Type B pancreatic cell (in vitro differentiated cells): Measurements from ENCODE around the gene CENPW. TPM values are rescaled to one million over a fixed set of nuclear protein-coding genes. Genes with fewer than 3 reads are reported as not detected.

Experiments
- DNase-seq: peaks from one replicate; pipeline ENCODE4 v3.0.0; 2021; ENCODE audit warnings: mixed read lengths; ENCODE audit not compliant: unreplicated experiment; ENCODE audit errors: extremely low spot score
- H3K27ac Mint-ChIP-seq: 2 replicates; pipeline ENCODE4 v1.8.0; 2021; ENCODE audit warnings: mild to moderate bottlenecking, mixed read lengths
- H3K27me3 Mint-ChIP-seq: 2 replicates; pipeline ENCODE4 v1.8.0; 2021; ENCODE audit warnings: mixed read lengths
- H3K36me3 Mint-ChIP-seq: 2 replicates; pipeline ENCODE4 v1.8.0; 2021; ENCODE audit warnings: mixed read lengths
- H3K4me1 Mint-ChIP-seq: one replicate; pipeline ENCODE4 v1.8.0; 2021; ENCODE audit warnings: mixed read lengths; ENCODE audit not compliant: unreplicated experiment
- H3K4me3 Mint-ChIP-seq: 2 replicates; pipeline ENCODE4 v1.8.0; 2021; ENCODE audit warnings: mild to moderate bottlenecking, mixed read lengths
- H3K9me3 Mint-ChIP-seq: 2 replicates; pipeline ENCODE4 v1.8.0; 2021; ENCODE audit warnings: mixed read lengths
- CTCF ChIP-seq: fragments of 200-600 bp; sonication (generic); conservative IDR thresholded peaks from 2 replicates; pipeline ENCODE4 v1.5.0; 2021; ENCODE audit warnings: antibody characterized with exemption, mild to moderate bottlenecking
- total RNA-seq: library from RNA; stranded (reverse); gene quantifications from 2 replicates; pipeline ENCODE4 v1.2.1, GENCODE V29; 2021; ENCODE audit warnings: low replicate concordance

CENPW gene
- total RNA-seq, 1 donor from 2014 or later: 42.0 TPM

DNA sequence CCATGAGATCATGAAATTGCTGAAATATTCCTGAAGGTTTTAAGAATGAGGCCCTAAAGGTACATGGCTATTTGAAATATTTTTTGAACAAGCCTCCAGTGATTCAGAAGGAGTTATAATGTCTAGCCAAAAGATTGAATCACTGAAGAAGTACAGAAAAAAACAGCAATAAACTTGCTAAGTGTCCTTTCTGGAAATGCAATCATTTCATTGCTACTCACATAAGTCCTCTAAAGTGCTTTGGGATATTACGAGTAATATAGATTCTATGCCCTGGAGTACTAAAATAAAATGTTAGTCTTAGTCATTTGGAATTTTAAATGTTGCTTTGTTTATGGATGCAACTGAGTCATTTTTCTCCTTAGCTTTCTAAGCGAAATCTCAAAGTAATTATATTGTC, 32.7 kb downstream of the CENPW start:
- H3K27me3 Mint-ChIP-seq: no peaks in the 10 kb centered on the region

GRCh38 chr6:126373344-126373743, 33.4 kb downstream of the CENPW start:
- no peak for DNase-seq
- TF ChIP-seq CTCF: no peak
- Mint-ChIP-seq H3K9me3 (no peaks in the 10 kb centered on the region), H3K4me1 (peaks cover 3% of the 10 kb centered on the region), H3K4me3 (no peak overlapping the region), H3K36me3 (peaks cover 19% of the 10 kb centered on the region), H3K27me3 (no peaks in the 10 kb centered on the region), H3K27ac (no peak overlapping the region)

More for the DNA sequence above, 32.7 kb downstream of the CENPW start:
- TF ChIP-seq CTCF: no peak
- H3K9me3 Mint-ChIP-seq: no peaks in the 10 kb centered on the region
- H3K4me3 Mint-ChIP-seq: no peak overlapping the region
- H3K4me1 Mint-ChIP-seq: peaks cover under 1% of the 10 kb centered on the region
- DNase-seq: no peak
- H3K36me3 Mint-ChIP-seq: peaks cover 22% of the 10 kb centered on the region
- no peak overlapping the region for H3K27ac Mint-ChIP-seq

GRCh38 chr6:126374372-126374771, 34.5 kb downstream of the CENPW start:
- Mint-ChIP-seq H3K36me3 (peaks cover 19% of the 10 kb centered on the region), H3K4me1 (peaks cover 3% of the 10 kb centered on the region), H3K27me3 (no peaks in the 10 kb centered on the region), H3K27ac (no peak overlapping the region), H3K9me3 (no peaks in the 10 kb centered on the region), H3K4me3 (no peak overlapping the region)
- no peak for TF ChIP-seq CTCF
- DNase-seq: no peak

GRCh38 chr6:126376682-126377081, 36.8 kb downstream of the CENPW start:
- Mint-ChIP-seq H3K4me3 (no peak overlapping the region), H3K27me3 (no peaks in the 10 kb centered on the region), H3K4me1 (peaks cover 3% of the 10 kb centered on the region), H3K36me3 (peaks cover 21% of the 10 kb centered on the region), H3K9me3 (no peaks in the 10 kb centered on the region), H3K27ac (no peak overlapping the region)
- TF ChIP-seq CTCF: no peak
- no peak for DNase-seq

- no peak for DNase-seq
- peaks cover 21% of the 10 kb centered on the region for H3K36me3 Mint-ChIP-seq
- no peak overlapping the region for H3K27ac Mint-ChIP-seq
- H3K4me3 Mint-ChIP-seq: no peak overlapping the region
- no peaks in the 10 kb centered on the region for H3K9me3 Mint-ChIP-seq
- H3K27me3 Mint-ChIP-seq: no peaks in the 10 kb centered on the region
- H3K4me1 Mint-ChIP-seq: peaks cover 3% of the 10 kb centered on the region
- TF ChIP-seq CTCF: no peak
Measured at GRCh38 chr6:126377594-126378153, 37.8 kb downstream of the CENPW start.
